ENCODE measurements around the gene RECQL5.

DNA sequence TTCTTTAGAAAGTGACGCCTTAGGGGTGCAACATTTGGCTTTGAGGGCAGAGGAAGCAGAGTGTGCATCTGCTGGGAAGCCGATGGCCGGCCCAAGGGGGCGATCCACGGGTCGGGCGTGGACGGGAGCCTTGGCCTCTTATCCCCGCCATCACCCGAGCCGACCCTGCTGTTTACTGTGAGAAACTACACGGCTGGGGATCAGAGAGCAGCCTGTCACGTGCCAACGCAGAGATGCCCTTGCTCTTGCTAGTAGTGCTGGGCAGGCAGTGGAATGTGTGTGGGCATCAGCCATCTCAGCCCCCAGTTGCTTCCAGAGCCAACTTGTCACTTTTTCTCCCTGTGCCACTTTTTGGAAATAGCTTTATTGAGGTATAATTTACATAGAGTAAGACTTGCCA, 27.6 kb upstream of the RECQL5 start:
- TF ChIP-seq, protein P1, sequence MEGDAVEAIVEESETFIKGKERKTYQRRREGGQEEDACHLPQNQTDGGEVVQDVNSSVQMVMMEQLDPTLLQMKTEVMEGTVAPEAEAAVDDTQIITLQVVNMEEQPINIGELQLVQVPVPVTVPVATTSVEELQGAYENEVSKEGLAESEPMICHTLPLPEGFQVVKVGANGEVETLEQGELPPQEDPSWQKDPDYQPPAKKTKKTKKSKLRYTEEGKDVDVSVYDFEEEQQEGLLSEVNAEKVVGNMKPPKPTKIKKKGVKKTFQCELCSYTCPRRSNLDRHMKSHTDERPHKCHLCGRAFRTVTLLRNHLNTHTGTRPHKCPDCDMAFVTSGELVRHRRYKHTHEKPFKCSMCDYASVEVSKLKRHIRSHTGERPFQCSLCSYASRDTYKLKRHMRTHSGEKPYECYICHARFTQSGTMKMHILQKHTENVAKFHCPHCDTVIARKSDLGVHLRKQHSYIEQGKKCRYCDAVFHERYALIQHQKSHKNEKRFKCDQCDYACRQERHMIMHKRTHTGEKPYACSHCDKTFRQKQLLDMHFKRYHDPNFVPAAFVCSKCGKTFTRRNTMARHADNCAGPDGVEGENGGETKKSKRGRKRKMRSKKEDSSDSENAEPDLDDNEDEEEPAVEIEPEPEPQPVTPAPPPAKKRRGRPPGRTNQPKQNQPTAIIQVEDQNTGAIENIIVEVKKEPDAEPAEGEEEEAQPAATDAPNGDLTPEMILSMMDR (IDR thresholded peaks at IDR 0.05) = no peak
- TF ChIP-seq EZH2 (IDR thresholded peaks at IDR 0.05; ENCODE audit: borderline replicate concordance, insufficient read depth, low read depth, low read length, poor library complexity, severe bottlenecking) = no peak
